Activated T-helper 1 cell treated with Interleukin-2 at 50 U/mL for 16 hours (primary cell): ENCODE data around the gene USP40.

Experiments
- DNase-seq: peaks from one replicate; pipeline ENCODE4 v3.0.0-alpha.2; 2020; ENCODE audit warnings: low read depth

USP40 gene

DNA sequence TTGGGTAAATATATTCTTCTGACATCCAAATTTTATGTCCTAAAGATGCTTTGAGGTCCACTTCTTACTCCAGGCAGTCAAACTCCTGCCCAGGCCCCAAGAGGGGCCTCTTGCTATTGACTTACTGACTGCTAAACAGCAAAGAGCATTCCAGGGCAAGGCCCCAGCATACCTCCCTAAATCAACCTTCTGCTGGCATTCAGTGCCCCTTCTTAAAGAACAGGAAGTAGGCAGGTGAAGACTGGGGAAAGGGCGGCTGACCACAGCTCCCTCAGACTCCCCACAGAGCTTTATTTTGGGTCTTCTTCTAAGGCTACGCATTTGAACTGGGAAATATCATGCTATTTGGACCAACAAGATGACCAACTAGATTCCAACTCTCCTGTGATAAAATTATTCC lies 68.9 kb downstream of the USP40 start:
- no peak for DNase-seq

DNA sequence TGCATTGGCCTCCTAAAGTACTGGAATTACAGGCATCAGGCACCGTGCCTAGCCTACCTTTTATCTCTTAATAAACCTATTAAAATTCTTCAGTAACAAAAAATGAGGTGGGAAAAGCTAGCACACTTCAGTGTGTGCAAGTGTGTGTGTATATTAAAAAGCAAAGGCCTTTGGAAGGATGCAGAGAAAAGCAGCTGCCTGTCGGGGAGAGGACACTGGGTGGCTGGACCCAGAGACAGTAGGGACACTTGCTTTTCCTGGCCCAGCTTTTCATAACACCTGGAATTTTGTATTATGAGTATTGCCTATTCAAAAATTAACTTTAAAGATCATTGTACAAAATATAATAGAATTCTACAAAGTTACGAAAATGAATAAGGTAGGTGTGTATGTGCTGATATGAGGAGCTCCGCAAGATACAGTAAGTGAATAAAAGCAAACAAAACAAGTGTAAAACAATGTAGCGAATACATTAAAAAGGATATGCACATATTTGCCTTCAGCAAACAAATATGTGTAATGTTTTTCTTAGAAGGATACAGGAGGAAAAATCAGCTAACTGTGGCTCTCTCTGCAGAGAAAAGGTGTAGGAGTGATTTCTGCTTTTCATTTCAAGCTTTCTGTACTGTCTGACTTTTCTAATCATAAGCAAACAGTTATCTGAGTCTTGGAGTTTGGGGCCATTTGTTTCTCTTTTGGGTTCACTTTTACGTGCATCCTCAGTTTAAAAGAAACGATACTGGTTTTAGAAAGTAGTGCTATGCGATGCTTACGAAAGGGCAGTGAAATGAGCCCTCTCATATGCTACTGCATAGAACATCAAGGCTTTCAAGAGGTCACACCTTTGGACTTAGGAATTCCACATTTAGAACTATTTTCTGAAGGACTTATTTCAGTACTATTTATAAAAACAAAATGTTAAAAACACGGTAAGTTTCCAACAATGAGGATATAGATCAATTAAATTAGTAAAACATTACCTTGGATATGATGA lies 70.8 kb downstream of the USP40 start:
- DNase-seq = no peak

- DNase-seq = no peak
Measured at GRCh38 chr2:233492751-233493150, 73.8 kb downstream of the USP40 start.

GRCh38 chr2:233492078-233492477 lies 74.5 kb downstream of the USP40 start:
- no peak for DNase-seq

- DNase-seq = no peak
Measured at GRCh38 chr2:233491326-233491725, 75.3 kb downstream of the USP40 start.

DNA sequence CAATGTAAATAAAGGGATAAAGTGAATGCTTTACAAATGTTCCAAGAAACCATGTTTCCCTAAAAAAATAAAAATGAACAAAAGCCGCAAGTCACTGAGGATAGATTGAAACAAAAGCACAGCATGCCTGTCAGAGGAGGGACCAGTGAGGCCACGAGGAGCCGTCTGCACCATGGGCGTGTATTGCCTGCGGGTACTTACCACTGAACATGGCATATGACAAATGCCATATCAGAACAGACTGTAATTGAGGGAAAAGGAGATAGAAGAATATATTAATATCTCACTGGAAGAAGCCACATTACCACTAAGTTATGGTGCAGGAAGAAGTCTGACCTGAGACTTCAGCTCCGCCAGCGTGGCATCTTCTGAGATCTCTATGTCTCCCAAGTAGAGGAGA lies 75.8 kb downstream of the USP40 start:
- DNase-seq = no peak

DNA sequence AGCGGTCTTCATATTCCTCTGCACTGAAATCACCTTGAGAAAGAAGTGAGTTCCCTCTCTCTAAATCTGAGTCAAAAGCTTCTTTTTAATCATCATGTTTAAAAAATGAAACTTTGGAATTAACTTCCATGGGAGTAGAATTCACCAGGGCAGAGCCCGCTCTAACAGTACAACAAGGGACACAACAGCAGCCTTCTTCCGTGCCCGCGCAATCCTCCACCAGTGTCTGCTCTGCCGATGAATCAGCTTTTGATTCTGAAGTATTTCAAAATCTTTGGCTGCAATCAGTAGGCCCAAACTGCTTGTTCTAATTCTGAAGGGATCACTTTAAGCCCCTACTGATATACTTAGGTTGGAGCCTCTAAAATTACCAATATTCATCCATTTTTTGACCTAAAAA lies 76.9 kb downstream of the USP40 start:
- no peak for DNase-seq

DNA sequence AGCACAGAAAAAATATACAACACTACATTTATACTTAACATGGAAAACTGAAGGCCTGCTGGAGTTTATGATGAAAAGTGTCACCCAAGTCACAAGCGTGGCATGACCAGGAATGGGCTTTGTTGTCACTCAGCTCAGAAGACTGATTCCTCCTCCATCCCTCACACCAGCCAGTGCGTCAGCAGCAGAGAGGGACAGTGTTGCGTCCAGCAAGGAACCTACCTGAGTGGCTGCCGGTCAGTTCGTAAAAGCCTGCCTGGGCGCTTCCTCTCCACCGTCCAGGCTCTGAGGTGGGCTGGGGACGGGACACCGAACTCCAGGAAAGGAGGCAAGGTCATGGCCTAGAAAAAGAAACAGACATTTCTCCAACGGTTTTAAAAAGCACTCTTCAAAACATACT lies 77.4 kb downstream of the USP40 start:
- no peak for DNase-seq

- no peak for DNase-seq
Measured at GRCh38 chr2:233487748-233488345, 78.7 kb downstream of the USP40 start.

DNA sequence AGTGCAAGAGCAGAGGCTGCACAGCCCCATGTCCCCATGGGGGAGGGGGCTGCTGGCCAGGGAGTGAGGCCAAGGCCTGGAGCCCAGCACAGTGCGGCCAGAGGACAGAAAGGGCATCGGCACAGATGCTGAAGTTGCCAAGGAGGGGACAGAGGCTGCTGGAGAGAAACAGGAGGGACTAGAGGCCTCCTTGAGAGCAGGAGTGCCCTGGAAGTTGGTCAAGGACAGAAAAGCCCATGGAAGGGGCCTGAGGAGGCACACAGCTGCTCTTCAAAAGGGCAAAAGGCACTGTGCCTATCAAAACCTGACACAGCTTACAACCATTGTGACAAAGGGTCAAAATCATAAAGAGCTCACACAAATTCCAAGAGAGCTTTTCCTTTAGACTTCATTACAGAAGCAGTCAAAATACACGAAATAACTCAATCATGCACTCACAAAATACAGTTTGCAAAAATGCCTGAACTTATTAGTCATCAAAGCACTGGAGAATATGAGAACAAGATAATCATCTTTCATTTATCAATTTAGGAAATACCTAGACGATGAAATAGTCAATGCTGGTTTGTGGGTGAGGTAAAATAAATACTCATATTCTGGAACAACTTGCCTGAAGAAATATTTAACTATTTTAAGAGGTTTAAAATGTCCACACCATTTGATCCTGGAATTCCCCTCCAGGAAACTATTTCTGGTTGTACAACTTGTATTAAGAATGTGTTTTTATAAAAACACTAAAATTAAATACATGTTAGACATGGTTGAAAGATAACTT lies 79.6 kb downstream of the USP40 start:
- DNase-seq = no peak

GRCh38 chr2:233486357-233486756 lies 80.2 kb downstream of the USP40 start:
- no peak for DNase-seq

- no peak for DNase-seq
Measured at GRCh38 chr2:233485726-233486125, 80.9 kb downstream of the USP40 start.

DNA sequence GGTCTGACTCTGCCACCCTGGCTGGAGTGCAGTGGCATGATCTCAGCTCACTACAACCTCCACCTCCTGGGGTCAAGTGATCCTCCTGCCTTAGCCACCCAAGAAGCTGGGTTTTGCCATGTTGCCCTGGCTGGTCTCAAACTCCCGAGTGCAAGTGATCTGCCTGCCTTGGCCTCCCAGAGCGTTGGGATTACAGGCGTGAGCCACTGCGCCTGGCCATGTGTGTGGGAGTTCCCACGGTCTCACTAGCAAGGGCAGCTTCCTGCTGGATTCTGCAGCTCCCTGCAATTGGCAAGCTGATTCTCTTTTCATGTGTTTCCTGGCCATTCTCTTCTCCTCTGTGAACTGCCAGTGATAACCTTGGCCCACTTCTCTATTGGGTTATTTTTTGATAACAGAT lies 84.0 kb downstream of the USP40 start:
- no peak for DNase-seq

- DNase-seq = no peak
Measured at GRCh38 chr2:233481368-233482142, 85.0 kb downstream of the USP40 start.

DNA sequence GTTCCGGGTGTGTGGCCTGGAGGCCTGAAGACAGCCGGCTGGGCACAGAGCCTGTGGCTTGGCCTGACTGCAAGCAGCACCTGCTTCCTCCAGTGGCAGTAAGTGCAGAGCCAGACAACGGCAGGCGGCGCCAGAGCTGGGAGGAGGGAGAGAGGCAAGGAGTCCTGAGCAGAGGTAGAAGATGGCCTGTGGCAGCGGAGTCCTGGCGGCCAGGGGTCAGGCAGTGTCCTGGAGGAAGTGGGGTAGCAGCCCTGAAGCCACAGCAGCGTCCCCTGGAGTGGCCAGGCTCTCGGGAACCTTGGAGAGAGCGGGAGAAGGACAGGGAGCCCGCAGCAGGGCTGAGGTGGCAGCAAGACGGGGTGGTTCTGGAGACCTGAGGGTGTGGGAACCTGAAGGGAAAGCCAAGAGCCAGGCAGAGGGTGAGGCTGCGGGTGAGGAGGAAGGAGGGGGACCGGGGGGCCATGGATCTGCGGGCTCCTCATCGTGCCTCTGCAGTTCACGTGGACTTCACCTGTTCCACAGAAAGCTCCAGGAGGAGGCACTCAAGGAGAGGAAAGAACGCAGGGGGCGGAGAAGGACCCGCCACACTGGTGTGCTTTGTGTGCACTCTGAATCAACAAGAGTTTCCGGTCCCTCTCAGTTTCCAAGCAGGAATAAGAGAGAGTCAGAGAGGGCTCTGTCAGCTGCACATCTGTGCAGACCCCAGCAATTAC lies 85.9 kb downstream of the USP40 start:
- DNase-seq = no peak

- DNase-seq = no peak
Measured at GRCh38 chr2:233479616-233480489, 86.7 kb downstream of the USP40 start.

DNA sequence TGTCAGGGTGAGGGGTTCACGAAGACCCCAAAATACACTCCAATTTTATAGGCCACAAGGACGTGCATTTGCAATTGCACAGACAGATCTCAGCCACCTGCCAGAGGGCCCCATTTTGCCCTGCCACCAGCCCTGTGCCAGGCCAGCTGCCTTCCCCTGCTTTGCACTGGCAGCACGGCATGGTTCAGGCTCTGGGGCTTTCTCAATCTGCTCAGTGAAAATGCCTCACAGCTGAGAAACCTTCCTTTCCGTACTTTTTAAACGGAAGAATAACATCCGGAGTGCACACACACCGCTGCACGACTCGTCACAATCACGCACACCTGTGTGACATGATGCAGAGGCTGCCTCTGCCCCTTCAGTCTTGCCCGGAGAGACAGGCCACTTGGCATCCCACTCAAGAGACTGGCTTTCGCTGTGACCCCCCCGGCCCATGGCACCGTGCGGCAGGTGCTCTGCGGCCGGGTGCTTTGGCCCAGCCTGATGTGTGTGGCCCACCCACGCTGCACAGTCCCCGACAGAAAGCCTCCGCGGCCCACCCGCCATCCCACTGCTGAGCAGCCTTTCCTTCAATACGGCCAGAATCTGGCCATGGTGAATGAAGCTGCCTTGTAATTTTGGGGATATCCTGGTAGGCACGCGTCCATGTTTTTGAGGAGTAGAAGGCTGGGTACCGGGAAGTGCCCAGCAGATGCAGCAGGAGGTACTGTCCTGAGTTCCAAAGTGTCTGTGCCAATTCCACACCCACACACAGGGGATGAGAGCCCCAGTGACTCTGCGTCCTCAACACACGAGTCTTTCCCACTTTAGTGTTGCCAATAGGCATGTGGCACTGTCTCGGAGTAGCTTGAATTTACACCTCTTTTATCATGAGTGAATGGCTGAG lies 88.8 kb downstream of the USP40 start:
- no peak for DNase-seq

- no peak for DNase-seq
Measured at GRCh38 chr2:233476651-233477547, 89.7 kb downstream of the USP40 start.
